Fibroblast of skin of back (primary cell): ENCODE results near the gene MCM10.

Experiments
- DNase-seq: peaks from one replicate; pipeline ENCODE4 v3.0.0-alpha.2; 2013

MCM10 gene

DNA sequence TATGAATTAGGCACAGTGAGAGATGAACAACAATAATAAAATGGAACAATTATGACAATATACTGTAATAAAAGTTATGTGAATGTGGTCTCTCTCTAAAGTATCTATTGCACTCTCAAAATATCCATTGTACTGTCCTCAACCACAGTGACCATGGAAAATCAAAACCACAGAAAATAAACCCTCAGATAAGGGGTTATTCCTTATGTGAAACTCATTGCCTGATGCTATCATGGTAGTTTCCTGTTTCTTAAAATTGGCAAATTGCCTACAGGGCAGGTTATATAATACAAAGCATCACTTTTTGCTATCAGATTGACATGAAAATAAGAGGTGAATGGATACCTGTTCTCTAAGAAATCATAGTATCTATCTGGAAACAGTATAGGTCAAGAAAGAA lies 3.8 kb downstream of the MCM10 start:
- no peak for DNase-seq

DNA sequence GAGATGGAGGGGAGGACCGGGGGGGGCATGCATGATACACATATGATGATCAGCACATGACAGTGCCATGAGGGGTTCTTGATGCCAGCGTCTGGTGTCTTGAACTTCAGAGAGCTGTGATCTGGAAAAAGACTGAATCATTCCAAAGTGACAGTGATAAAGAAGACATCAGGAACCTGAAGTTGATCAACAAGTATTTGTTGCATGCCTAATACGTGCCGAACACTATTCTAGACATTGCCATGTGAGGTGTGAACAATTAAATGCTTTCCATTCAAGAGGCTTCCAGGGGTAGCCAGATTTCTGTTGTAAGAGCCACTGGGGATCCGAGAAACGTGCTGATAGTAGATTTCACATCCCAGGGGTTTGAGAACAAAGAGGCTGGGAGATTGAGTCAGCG lies 6.2 kb downstream of the MCM10 start:
- no peak for DNase-seq

DNA sequence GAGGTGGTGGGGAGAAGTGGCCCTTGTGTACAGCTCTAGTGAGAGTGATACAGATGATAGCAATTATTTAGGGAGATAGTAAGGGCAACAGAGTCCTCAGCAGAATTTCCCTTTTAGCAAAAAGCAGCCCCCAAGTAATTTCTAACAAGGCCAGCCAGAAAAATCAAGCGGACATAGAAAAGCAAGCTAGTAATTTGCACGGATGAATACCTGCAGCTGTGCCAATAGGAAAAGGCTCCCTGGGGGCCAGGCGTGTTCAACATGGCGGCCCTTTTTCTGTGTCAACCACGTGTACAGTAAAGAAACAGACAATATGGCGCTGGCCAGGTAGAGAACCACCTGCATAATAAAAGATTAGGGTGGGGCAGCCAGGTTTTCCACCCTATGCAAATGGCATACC lies 7.4 kb downstream of the MCM10 start:
- DNase-seq: no peak

DNA sequence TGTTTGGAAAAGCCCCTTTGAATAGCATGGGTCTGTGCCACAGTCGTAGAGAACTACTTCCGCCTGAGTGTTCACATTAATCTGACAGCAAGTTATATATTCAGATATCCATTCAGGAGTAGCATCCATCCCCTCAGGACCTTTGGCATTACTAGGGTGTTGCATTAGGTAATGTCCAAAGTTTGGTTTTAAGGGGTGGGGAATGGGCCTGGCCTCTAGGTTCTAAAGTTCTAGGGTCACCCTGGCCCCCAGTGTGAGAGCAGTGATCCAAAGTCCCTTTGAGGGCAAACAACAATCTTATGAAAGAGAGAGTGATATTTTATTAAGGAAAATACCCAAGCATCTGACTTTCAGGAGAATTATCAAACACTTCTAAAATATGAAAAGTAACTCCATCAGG lies 12.3 kb downstream of the MCM10 start:
- DNase-seq: no peak

DNA sequence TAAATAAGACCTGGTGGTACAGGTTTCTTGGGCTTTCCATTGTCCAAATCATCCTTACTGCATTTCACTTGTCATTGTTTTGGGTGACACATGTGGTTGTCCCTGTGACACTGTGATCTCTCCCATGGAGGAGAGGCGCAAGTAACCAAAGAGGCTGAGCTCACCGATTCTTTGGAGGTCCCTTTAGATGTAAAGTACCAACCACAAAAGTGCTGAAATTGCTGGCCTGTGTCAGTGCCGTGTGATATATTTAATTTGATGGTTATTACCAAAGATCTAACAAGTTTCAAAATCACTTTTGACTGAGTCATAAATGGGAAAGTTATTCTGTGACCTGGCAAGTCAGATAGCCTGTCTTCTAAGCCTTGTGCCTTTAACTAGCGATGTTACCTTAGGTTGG lies 19.4 kb downstream of the MCM10 start:
- no peak for DNase-seq

DNA sequence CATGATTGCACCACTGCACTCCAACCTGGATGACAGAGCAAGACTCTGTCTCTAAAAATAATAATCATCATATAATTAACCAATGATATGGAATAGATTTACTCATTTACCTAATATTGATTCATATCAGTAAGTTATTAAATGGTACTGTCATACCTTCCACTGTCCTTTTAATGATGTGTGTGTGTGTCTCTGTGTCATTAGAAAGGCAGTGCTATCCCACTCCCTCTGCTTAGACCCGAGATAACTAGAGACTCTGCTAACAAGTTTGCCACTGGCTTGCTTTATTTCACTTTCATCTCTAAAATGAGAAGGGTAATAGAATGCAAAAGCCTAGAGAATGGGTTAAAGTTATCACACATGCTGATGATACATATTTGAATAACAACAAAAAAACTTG lies 21.1 kb downstream of the MCM10 start:
- no peak for DNase-seq

DNA sequence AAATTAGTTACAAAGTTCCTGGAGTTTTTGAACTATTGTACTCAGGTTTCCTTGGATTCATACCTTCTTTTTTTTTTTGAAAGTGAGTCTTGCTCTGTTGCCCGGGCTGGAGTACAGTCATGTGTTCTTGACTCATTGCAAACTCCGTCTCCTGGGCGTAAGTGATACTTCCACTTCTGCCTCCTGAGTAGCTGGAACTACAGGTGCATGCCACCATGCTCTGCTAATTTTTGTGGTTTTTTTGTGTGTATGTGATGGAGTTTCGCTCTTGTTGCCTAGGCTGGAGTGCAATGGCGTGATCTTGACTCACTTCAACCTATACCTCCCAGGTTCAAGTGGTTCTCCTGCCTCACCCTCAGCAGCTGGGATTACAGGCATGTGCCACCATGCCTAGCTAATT lies 22.3 kb downstream of the MCM10 start:
- no peak for DNase-seq

DNA sequence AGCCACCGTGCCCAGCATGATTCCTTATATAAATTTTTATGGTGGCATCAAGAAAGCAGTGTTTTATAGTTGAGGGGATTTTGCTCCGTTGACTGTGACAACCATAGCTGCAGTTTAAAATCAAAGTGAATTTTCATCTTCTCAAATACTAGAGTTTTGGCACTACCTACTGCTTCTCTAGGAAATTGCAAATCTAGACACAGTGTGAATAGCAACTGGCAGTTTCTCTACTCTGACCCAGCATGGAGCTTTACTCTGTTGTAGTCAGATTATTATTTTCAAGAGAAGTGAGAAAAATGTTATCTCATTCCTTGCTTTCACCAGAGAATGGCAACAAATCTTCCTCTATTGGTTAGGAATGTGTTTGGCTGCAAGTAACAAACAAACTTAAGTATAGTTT lies 22.9 kb downstream of the MCM10 start:
- DNase-seq: no peak

DNA sequence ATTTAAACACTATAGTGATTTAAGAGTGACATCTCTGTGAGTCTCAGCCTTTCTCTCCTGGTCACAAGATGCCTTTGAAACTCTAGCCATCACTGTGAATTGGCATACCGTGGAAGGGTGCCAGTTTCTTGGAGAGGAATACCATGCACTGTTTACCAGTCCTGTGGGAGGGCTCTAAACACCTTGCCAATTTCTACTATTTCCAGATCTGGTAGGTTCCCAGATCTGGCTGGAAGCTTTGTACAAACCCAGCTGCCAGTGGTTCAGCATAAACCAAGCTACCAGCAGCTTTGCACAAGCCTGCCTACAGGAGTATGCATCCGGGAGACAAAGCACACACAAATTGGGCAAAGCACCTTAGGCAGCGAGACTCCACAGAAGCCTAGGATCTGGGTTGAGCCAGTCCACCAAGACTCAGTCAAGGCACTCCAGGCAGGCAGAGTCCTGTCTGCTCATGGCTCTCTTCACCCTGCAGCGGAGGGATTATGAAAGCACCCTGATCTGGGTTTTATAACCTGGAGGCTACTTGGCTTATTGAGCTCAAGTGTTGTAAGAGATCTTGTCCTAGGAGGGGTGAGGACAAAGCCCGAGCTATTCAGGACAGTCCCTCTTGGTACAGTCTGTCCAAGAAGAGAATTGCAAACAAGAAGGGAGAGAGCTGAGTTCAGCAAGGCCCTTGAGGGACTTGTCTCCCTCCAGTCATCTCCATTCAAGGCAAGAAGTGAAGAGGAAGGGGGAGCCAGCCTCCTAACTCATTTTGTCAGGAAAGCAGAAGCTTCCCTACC lies 23.6 kb downstream of the MCM10 start:
- no peak for DNase-seq

DNA sequence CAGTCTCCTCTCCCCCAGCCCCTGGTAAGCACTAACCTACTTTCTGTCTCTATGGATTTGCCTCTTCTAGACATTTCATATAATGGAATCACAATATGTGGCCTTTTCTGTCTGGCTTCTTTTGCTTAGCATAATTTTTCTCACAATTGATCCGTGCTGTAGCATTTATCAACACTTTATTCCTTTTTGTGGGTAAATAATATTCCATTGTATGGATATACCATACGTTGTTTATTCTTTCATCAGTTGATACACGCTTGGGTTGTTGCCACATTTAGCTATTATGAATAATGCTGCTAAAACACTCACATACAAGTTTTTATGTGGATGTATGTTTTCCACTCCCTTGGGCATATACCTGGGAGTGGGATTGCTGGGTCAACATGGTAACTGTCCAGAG lies 25.8 kb downstream of the MCM10 start:
- DNase-seq: no peak

DNA sequence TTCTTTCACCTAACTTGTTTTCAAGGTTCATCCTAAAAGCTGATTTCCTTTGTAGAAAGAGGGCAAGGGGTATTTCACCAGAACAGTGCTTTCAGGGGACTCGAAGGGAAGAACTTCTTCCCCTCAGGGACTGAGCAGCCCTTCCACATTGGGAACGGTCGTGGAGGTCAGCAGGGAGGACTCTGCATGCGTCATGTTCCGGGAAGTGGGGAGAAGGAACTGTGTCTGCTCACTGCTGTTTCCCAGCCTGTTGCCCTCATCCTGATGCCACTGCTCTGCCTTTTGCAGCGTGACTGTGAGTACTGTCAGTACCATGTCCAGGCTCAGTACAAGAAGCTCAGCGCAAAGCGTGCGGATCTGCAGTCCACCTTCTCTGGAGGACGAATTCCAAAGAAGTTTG lies 27.2 kb downstream of the MCM10 start:
- DNase-seq: no peak

DNA sequence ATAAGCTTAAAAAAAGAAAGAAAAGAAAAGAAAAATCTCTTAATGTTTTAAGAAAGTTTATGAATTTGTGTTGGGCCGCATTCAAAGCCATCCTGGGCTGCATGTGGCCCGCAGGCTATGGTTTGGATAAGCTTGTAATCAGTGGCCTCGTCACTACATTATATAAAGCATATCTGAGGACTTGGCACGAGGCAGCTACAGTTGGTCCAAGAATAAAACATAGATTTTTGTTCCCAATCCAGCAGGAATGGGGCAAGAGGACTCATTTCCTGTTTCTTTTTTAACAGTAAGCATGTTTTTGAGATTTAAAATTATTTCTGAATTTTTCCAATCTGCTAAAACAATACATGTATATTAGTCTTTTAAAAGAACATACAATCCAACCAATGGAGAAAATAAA lies 28.6 kb downstream of the MCM10 start:
- DNase-seq: no peak

DNA sequence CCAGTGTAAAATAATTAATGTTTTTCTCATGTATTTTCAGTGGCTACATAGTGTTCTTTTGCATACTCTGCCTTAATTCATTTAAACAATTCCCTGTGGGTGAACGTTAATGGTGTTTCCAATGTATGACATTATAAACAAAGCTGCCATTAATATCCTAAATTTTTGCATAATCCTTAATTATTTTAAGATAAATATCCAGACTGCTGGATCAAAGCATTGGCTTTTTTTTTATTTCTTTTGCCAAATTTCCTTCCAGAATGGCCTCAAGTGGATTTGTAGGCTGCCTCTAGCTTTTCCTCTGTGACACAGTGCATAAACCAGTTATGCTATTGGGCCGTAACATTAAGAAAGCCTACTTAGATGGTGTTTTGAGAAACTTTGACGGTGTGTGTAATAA lies 29.5 kb downstream of the MCM10 start:
- no peak for DNase-seq

DNA sequence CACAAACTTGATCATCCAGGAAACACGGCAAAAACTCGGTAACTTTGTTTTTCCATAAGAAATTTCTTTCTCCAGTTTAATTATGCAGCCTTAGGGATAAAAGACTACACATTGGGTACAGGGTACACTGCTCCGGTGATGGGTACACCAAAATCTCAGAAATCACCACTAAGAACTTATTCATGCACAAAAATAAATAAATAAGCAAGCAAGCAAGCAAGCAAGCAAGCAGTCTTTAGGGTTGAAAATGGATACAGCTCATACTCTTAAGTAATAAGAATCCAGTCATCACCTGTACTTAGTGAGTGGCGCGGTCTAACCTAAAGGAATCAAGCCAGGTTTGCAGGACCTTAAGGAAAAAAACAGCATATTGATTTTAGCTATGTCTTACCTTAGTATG lies 30.0 kb downstream of the MCM10 start:
- DNase-seq: no peak

DNA sequence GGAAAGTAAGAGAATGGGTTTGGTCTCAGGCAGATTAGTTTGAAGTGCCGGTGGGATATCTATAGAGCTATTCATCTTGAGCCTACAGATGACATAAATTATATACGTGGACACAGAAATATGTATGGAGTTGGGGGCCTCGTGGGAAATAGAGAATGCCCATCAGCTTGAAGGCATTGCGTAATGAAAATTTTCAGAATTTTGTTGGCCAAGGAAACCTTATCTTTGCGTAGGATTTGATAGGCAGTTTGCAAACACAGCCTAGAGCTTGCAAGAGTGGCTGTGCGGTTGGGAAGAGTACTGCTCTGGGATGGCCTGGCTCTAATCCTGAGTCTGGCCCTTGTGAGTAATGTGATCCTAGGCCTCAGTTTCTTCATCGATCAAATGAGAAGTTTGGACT lies 32.3 kb downstream of the MCM10 start:
- no peak for DNase-seq

DNA sequence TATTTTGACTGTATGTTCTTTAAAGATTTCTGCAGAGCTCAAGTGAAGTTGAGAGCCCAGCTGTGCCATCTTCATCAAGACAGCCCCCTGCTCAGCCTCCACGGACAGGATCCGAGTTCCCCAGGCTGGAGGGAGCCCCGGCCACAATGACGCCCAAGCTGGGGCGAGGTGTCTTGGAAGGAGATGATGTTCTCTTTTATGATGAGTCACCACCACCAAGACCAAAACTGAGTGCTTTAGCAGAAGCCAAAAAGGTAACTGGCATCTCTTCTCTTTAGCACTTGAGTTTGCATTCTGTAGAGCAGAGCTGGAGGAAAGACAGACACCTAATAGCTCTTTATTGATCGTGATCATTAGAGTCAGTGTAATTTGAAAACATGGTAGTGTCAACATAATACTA lies 33.7 kb downstream of the MCM10 start:
- no peak for DNase-seq

DNA sequence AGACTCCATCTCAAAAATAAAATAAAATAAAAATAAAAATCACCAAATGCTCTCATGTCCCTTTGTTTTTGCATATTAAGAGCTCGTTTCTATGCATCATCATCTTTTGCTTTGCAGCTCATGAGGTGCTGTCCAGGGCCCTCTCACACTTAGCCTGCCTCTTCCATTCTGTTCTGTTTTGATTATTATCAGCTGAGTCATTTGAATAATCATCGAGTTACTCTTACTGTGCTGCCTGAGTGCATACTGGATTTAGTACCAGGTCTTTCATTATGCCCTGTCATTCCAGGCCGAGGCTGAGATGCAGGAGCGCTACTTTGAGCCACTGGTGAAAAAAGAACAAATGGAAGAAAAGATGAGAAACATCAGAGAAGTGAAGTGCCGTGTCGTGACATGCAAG lies 39.8 kb downstream of the MCM10 start:
- DNase-seq: peak; percentile 8

DNA sequence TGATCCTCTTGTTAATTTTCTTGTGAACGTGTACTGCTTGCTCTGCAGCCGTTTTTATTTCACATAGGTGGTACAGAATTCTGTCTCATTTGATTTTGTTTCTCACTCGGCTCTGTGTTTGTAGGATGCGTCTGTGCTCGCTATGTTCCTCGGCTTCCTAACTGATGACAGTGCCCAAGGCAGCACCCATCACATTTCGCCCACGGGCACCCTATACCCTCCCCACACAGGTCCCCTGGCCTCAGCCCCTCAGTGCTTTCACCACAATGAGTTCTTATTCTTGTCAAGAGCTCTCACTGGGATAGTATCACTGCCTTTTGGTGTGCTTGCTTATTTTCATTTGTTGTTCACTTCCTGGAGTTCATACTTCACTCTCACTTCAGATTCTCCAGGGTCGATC lies 44.7 kb downstream of the MCM10 start:
- no peak for DNase-seq

DNA sequence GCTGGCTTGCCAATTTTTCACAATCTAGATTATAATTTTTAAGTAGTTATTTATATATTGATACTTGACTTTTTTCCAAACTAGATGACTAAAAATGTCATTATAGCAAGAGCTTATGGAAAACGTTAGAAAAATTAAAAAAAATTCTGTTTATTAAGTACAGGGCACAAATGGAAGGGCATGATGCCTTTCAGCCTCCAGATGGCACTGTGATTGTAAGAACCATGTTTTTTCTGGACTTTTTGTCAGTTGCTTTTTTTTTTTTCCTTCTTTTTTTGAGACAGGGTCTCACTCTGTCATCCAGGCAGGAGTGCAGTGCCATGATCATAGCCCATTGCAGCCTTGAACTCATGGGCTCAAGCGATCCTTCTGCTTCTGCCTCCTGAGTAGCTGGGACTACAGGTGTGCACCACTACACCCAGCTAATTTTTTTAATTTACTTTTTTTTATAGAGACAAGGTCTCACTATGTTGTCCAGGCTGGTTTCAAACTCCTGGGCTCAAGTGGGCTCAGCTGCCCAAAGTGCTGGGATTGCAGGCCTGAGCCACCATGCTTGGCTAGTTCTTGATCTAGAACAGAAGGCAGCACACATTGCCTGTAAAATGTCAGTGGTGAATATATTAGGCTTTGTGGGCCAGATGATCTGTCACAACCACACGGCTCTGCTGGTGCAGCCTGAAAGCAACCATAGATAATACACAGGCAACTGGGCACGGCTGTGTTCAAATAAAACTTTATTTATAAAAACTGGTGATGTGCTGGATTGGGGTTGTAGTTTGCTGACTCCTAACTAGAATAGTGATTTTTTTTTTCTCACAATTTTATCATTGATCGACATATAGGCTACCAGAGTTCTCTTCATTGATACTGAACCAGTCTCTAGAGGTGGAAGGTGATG lies 45.4 kb downstream of the MCM10 start:
- DNase-seq: peak; percentile 27

DNA sequence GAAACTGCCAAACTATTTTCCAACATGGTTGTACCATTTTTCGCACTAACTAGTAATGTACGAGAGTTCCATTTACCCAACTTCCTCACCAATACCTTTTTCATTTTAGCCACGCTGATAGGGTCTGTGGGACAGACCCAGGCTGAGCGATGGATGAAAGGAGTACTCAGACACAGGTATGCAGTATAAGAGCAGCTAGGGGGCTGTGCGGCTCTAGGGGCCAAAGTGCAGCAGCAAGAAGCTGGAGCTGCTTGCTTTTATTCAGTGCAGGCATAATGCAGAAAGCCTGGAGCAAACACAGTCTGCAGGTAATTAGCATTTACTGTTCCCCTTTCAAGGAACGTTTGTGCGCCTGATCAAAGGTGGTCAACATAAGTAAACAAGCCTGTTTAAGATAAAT lies 51.8 kb downstream of the MCM10 start:
- no peak for DNase-seq

DNA sequence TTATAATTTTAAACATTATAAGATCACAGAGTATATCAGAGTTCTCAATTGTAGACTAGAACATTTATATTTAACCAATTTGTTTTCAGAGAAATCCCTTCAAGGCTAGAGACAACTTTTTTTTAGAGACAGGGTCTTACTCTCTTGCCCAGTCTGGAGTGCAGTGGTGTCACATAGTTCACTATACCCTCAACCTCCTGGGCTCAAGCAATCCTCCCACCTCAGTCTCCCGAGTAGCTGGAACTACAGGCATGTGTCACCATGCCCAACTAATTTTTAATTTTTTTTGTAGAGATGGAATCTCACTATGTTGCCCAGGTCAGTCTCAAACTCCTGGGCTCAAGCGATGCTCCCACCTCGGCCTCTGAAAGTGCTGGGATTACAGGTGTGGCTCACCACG lies 57.5 kb downstream of the MCM10 start:
- DNase-seq: no peak

DNA sequence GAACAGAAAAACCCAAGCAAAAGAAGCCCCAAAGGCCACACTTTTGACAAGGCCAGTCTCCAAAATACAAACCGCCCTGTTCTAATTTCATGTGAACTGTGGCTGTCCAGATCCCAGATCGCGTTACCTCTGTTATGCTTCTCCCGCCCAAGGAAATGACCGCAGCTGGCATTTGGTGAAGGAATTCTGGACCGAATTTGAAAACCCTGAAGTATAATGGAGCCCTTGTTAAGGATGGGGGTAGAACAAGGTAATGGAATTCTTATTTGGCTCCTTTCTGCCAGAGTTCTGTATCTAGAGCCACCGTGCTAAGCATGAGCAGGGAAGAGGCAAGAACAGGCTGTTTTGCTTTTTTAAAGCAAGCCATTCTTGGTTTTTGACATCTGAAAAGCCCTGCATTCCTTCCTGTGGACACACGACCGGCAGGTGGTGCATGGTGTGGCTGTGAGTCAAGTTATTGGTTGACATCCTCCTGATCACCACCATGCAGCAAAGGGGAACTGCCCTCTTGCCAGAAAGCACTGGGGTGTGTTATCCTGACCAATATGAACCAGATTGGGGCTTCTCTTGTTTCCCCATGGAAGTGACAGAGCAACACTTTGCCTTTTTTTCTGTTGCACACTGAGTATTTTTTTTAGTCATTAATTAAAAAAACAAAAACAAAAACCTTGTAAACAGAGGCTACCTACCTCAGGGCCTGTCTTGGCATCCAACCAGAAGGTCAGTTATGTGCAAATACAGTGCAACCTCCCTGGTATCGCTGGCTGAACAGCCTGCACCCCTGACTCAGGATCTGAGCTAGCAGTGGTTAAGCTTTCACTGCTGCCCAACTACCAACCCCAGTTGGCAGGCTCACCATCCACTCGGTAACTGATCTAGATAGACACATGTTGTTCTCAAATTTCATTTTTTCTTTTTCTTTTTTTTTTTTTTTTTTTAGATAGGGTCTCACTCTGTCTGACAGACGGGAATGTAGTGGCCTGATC lies 58.6 kb downstream of the MCM10 start:
- DNase-seq: peak; percentile 9

DNA sequence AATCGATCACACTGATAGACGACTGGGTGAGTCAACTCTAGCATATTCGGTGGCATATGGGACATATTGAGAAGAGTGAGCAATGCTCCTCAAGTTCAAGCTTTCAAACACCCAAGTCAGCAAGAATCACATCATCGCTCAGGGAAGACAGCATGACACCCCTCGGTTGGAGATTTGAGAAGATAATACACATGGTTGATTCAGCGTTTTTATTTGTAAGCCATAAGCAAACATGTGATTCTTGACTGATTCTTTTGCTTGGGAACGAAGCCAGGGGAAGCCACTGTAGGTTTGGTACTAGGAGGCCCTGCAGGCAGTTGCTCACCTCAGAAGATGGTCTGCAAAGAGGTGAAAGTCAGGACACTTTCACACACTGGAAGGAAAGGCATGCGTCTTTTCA lies 60.2 kb downstream of the MCM10 start:
- no peak for DNase-seq
